ENCODE results near the gene PICALM. TPM values are rescaled to one million over a fixed set of nuclear protein-coding genes. Genes with fewer than 3 reads are reported as not detected.

PICALM gene
- total and polyA plus RNA-seq, 2 of the 13 experiments (the other 11 are each of a cell fraction or from before 2014, with no cell fraction given): 97.6 to 154 TPM

- ChIA-PET CTCF (ENCODE audit: low intra/inter-chr PET ratio, low total read pairs) (no interaction called here), POLR2A (no interaction called here)
- no peak overlapping the region for H3K9ac ChIP-seq (ENCODE audit: insufficient read depth, low read depth, low read length)
- peaks cover 9% of the 10 kb centered on the region for H3K79me2 ChIP-seq (ENCODE audit: insufficient read depth, low read length)
- H4K20me1 ChIP-seq (ENCODE audit: insufficient read depth, low read length): no peaks in the 10 kb centered on the region
- FAIRE-seq (no peak), DNase-seq (ENCODE audit: low spot score) (no peak), ATAC-seq (no peak)
- H3K4me3 ChIP-seq (replicated peaks in 1 of 3; ENCODE audit: insufficient read depth in 1 of 3, low read depth in 2 of 3, low read length in 3 of 3): no peak overlapping the region
- intact Hi-C loops (cut with micrococcal nuclease; ENCODE audit: unreplicated experiment): no loop called here
- H2AFZ ChIP-seq (ENCODE audit: low read length): no peak overlapping the region
- WGBS (ENCODE audit: low lambda C conversion rate): 93% methylated on average over 1 of the region's 1 CpG
- no peaks in the 10 kb centered on the region for H3K9me3 ChIP-seq (ENCODE audit: low read length)
- no peak overlapping the region for H3K4me2 ChIP-seq (ENCODE audit: low read depth, low read length)
- no peak for TF ChIP-seq SRY (CRISPR knock-in tag; IDR thresholded peaks at IDR 0.05)
- no peak for TF ChIP-seq ZSCAN9 (CRISPR knock-in tag; IDR thresholded peaks at IDR 0.05; ENCODE audit: borderline replicate concordance)
- no peak for TF ChIP-seq ELF3 (CRISPR knock-in tag; IDR thresholded peaks at IDR 0.05)
- TF ChIP-seq ZKSCAN8 (CRISPR knock-in tag; IDR thresholded peaks at IDR 0.05; ENCODE audit: borderline replicate concordance): no peak
- TF ChIP-seq NR3C1 (CRISPR knock-in tag; IDR thresholded peaks at IDR 0.05): no peak
- no peak for TF ChIP-seq MLX (CRISPR knock-in tag; IDR thresholded peaks at IDR 0.05)
- TF ChIP-seq ZFP37 (CRISPR knock-in tag; IDR thresholded peaks at IDR 0.05; ENCODE audit: borderline replicate concordance): no peak
- no peak for TF ChIP-seq RFXAP (CRISPR knock-in tag; IDR thresholded peaks at IDR 0.05; ENCODE audit: borderline replicate concordance)
- no peak for TF ChIP-seq ZSCAN22 (CRISPR knock-in tag; IDR thresholded peaks at IDR 0.05)
- TF ChIP-seq IKZF5 (CRISPR knock-in tag; IDR thresholded peaks at IDR 0.05): no peak
- TF ChIP-seq KMT2A (CRISPR knock-in tag; IDR thresholded peaks at IDR 0.05): no peak
- no peak for TF ChIP-seq NFIC (IDR thresholded peaks at IDR 0.05; ENCODE audit: low read length)
- no peak for TF ChIP-seq NR2C2 (CRISPR knock-in tag; IDR thresholded peaks at IDR 0.05; ENCODE audit: borderline replicate concordance)
- no peak for TF ChIP-seq ZNF546 (CRISPR knock-in tag; conservative IDR thresholded peaks at IDR 0.05)
- TF ChIP-seq ZNF790 (CRISPR knock-in tag; IDR thresholded peaks at IDR 0.05; ENCODE audit: borderline replicate concordance): no peak
- no peak for TF ChIP-seq HES4 (CRISPR knock-in tag; IDR thresholded peaks at IDR 0.05; ENCODE audit: borderline replicate concordance)
- no peak for TF ChIP-seq ZBTB3 (CRISPR knock-in tag; IDR thresholded peaks at IDR 0.05; ENCODE audit: borderline replicate concordance, low read depth)
- no peak for TF ChIP-seq SIN3B (IDR thresholded peaks at IDR 0.05; ENCODE audit: low read length)
- in situ Hi-C loops (cut with HindIII; ENCODE audit: extremely low pct_ligation_motif_present, low pct_unique_long_range_greater_than_20kb): no loop called here
- H3K4me1 ChIP-seq (ENCODE audit: insufficient read depth, low read length): peaks cover 5% of the 10 kb centered on the region; the same call in 1 of the 2 replicates
- H3K36me3 ChIP-seq (replicated peaks in 1 of 2; ENCODE audit: control insufficient read depth in 1 of 2, insufficient read depth in 2 of 2, low read length in 2 of 2): peaks cover 6 to 36% of the 10 kb centered on the region in 2 experiments
- no peaks in the 10 kb centered on the region for H3K27me3 ChIP-seq (ENCODE audit: control insufficient read depth in 1 of 2, insufficient read depth in 2 of 2, low read length in 2 of 2)
- no peak overlapping the region for H3K27ac ChIP-seq (ENCODE audit: extremely low read length, insufficient read depth, low read length)
- no TSS peak for BruUV-seq (replicated peaks)
Measured at GRCh38 chr11:86018249-86018648, 50.6 kb downstream of the PICALM start.
